BE2C (cell line): ENCODE data around the gene RNF4.
A peak's percentile ranks its signal among the peaks of the same experiment; 100 is the strongest.

Experiments
- DNase-seq: peaks from one replicate; pipeline ENCODE4 v3.0.0-alpha.2; 2020
- H3K27me3 ChIP-seq: fragments of 250-450 bp; sonication (Bioruptor Pico); 2 replicates; pipeline ENCODE4 v1.5.1; 2020; ENCODE audit warnings: mild to moderate bottlenecking
- H3K36me3 ChIP-seq: fragments of 250-450 bp; sonication (Bioruptor Pico); 2 replicates; pipeline ENCODE4 v1.5.1; 2020; ENCODE audit warnings: mild to moderate bottlenecking
- H3K4me1 ChIP-seq: fragments of 250-450 bp; sonication (Bioruptor Pico); 2 replicates; pipeline ENCODE4 v1.5.1; 2020
- H3K4me3 ChIP-seq: 2 replicates; pipeline ENCODE4 v1.5.1; 2011; ENCODE audit warnings: low read depth, low read length
- H3K9me3 ChIP-seq: fragments of 250-450 bp; sonication (Bioruptor Pico); 2 replicates; pipeline ENCODE4 v1.5.1; 2020
- CTCF ChIP-seq: IDR thresholded peaks from 2 replicates; pipeline ENCODE4 v1.5.1; 2012; ENCODE audit warnings: mild to moderate bottlenecking, low read depth, low read length

The RNF4 gene

GRCh38 chr4:2437475-2438215, 31.3 kb upstream of the RNF4 start:
- H3K4me3 ChIP-seq, result no peak overlapping the region
- TF ChIP-seq CTCF, result no peak
- no peaks in the 10 kb centered on the region for H3K36me3 ChIP-seq
- no peaks in the 10 kb centered on the region for H3K4me1 ChIP-seq
- H3K9me3 ChIP-seq, result no peaks in the 10 kb centered on the region
- no peaks in the 10 kb centered on the region for H3K27me3 ChIP-seq
- DNase-seq, result no peak

GRCh38 chr4:2438822-2439718, 29.8 kb upstream of the RNF4 start:
- no peaks in the 10 kb centered on the region for H3K4me1 ChIP-seq
- no peaks in the 10 kb centered on the region for H3K36me3 ChIP-seq
- H3K9me3 ChIP-seq, result no peaks in the 10 kb centered on the region
- H3K27me3 ChIP-seq, result no peaks in the 10 kb centered on the region
- H3K4me3 ChIP-seq, result no peak overlapping the region
- no peak for TF ChIP-seq CTCF
- DNase-seq, result no peak

- TF ChIP-seq CTCF, result peak; percentile 95
- no peaks in the 10 kb centered on the region for H3K9me3 ChIP-seq
- no peaks in the 10 kb centered on the region for H3K36me3 ChIP-seq
- peak; percentile 86 for DNase-seq
- H3K4me1 ChIP-seq, result no peaks in the 10 kb centered on the region
- no peaks in the 10 kb centered on the region for H3K27me3 ChIP-seq
- no peak overlapping the region for H3K4me3 ChIP-seq
Measured at GRCh38 chr4:2441393-2442174, 27.3 kb upstream of the RNF4 start.

- H3K36me3 ChIP-seq, result no peaks in the 10 kb centered on the region
- no peaks in the 10 kb centered on the region for H3K4me1 ChIP-seq
- no peak for DNase-seq
- no peak for TF ChIP-seq CTCF
- H3K27me3 ChIP-seq, result no peaks in the 10 kb centered on the region
- H3K9me3 ChIP-seq, result no peaks in the 10 kb centered on the region
- H3K4me3 ChIP-seq, result no peak overlapping the region
Measured at GRCh38 chr4:2442175-2442993, 26.5 kb upstream of the RNF4 start.

GRCh38 chr4:2443061-2443730, 25.7 kb upstream of the RNF4 start:
- no peaks in the 10 kb centered on the region for H3K4me1 ChIP-seq
- no peaks in the 10 kb centered on the region for H3K27me3 ChIP-seq
- H3K36me3 ChIP-seq, result no peaks in the 10 kb centered on the region
- TF ChIP-seq CTCF, result no peak
- no peak for DNase-seq
- no peak overlapping the region for H3K4me3 ChIP-seq
- H3K9me3 ChIP-seq, result no peaks in the 10 kb centered on the region
